ENCODE results near the gene SRL. TPM values are rescaled to one million over a fixed set of nuclear protein-coding genes. Genes with fewer than 3 reads are reported as not detected.

SRL gene
- total and polyA plus RNA-seq, 2 of the 13 experiments (the other 11 are each of a cell fraction or from before 2014, with no cell fraction given): 0.05 TPM; not detected in 1

DNA sequence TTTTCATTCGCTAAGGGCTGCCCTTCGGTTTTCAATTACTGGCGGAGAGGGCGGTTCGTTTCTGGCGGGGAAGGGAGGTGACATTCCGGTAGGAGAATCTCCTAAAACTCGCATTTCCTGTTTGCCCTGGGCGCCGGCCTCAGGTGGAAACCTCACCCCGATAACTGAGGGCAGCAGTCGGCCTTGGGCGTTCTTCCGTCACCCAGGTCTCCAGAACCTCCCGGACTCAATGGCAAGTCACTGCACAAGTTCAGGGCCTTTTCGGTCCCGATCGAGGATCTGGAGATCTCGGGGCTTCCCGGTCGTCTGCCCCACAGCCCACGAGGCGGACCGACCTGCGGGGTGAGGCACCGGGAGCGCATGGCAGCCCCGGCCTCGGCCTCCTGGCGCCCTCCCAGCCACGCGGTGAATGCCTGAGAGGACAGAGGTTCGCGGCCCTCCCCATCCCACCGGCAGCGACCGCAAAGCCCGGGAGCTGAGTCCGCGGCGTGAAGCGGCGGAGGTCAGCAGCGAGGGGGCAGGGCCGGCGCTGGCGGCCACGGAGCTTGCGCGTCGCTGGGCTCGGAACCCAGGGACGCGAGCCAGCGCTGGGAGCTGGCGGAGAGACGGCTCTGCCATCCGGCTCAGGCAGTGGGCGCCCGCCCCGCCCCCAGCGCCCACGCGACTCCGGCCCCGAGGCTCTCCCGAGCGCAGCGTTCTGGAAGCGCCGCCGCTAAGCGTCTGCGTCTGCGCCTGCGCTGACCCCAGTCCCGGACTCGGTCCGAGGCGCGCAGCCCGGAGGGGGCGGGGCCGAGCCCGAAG, 58.4 kb downstream of the SRL start (continued):
- TF ChIP-seq, protein P1, sequence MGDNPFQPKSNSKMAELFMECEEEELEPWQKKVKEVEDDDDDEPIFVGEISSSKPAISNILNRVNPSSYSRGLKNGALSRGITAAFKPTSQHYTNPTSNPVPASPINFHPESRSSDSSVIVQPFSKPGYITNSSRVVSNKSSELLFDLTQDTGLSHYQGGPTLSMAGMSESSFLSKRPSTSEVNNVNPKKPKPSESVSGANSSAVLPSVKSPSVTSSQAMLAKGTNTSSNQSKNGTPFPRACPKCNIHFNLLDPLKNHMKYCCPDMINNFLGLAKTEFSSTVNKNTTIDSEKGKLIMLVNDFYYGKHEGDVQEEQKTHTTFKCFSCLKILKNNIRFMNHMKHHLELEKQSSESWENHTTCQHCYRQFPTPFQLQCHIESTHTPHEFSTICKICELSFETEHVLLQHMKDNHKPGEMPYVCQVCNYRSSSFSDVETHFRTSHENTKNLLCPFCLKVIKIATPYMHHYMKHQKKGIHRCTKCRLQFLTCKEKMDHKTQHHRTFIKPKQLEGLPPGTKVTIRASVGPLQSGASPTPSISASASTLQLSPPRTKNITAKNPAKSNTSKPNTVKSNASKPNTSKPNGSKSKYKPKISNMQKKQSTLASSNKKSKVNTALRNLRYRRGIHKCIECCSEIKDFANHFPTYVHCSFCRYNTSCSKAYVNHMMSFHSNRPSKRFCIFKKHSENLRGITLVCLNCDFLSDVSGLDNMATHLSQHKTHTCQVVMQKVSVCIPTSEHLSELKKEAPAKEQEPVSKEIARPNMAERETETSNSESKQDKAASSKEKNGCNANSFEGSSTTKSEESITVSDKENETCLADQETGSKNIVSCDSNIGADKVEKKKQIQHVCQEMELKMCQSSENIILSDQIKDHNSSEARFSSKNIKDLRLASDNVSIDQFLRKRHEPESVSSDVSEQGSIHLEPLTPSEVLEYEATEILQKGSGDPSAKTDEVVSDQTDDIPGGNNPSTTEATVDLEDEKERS (CRISPR knock-in tag; IDR thresholded peaks at IDR 0.05): no peak
- 0 out of 2 replicates have a peak, but pooled peaks have one; percentile 36 for TF ChIP-seq SMAD3 (CRISPR knock-in tag; IDR thresholded peaks at IDR 0.05)
- TF ChIP-seq ZSCAN22 (CRISPR knock-in tag; IDR thresholded peaks at IDR 0.05): no peak
- peak; percentile 88; the same call in 1 of the 2 replicates for TF ChIP-seq ZNF274 (CRISPR knock-in tag; IDR thresholded peaks at IDR 0.05)
- TF ChIP-seq, protein P2, sequence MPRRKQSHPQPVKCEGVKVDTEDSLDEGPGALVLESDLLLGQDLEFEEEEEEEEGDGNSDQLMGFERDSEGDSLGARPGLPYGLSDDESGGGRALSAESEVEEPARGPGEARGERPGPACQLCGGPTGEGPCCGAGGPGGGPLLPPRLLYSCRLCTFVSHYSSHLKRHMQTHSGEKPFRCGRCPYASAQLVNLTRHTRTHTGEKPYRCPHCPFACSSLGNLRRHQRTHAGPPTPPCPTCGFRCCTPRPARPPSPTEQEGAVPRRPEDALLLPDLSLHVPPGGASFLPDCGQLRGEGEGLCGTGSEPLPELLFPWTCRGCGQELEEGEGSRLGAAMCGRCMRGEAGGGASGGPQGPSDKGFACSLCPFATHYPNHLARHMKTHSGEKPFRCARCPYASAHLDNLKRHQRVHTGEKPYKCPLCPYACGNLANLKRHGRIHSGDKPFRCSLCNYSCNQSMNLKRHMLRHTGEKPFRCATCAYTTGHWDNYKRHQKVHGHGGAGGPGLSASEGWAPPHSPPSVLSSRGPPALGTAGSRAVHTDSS (CRISPR knock-in tag; conservative IDR thresholded peaks at IDR 0.05): no peak
- TF ChIP-seq KMT2A (CRISPR knock-in tag; IDR thresholded peaks at IDR 0.05): peak; percentile 57; the same call in 1 of the 2 replicates
- TF ChIP-seq, protein P3, sequence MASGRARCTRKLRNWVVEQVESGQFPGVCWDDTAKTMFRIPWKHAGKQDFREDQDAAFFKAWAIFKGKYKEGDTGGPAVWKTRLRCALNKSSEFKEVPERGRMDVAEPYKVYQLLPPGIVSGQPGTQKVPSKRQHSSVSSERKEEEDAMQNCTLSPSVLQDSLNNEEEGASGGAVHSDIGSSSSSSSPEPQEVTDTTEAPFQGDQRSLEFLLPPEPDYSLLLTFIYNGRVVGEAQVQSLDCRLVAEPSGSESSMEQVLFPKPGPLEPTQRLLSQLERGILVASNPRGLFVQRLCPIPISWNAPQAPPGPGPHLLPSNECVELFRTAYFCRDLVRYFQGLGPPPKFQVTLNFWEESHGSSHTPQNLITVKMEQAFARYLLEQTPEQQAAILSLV (CRISPR knock-in tag; IDR thresholded peaks at IDR 0.05; ENCODE audit: borderline replicate concordance): peak; percentile 85; the same call in 1 of the 2 replicates
- TF ChIP-seq HDAC6 (IDR thresholded peaks at IDR 0.05; ENCODE audit: low read depth, low read length): no peak
- peak; percentile 78; the same call in 1 of the 2 replicates for TF ChIP-seq SALL2 (CRISPR knock-in tag; IDR thresholded peaks at IDR 0.05)
- TF ChIP-seq ZNF773 (CRISPR knock-in tag; IDR thresholded peaks at IDR 0.05; ENCODE audit: borderline replicate concordance): no peak
- peak; percentile 93 for TF ChIP-seq ZNF547 (CRISPR knock-in tag; IDR thresholded peaks at IDR 0.05)
- TF ChIP-seq MYC (CRISPR knock-in tag; IDR thresholded peaks at IDR 0.05; ENCODE audit: borderline replicate concordance): peak; percentile 93; the same call in 1 of the 2 replicates
- 0 out of 2 replicates have a peak, but pooled peaks have one; percentile 45 for TF ChIP-seq SMAD9 (CRISPR knock-in tag; IDR thresholded peaks at IDR 0.05)
- TF ChIP-seq ZNF510 (CRISPR knock-in tag; IDR thresholded peaks at IDR 0.05; ENCODE audit: low read depth): no peak
- TF ChIP-seq ZNF563 (CRISPR knock-in tag; IDR thresholded peaks at IDR 0.05): peak; percentile 68; the same call in 1 of the 2 replicates
- TF ChIP-seq FOXA1 (IDR thresholded peaks at IDR 0.05): no peak
- TF ChIP-seq FOXA1 (CRISPR knock-in tag; IDR thresholded peaks at IDR 0.05): no peak
- TF ChIP-seq, protein P4, sequence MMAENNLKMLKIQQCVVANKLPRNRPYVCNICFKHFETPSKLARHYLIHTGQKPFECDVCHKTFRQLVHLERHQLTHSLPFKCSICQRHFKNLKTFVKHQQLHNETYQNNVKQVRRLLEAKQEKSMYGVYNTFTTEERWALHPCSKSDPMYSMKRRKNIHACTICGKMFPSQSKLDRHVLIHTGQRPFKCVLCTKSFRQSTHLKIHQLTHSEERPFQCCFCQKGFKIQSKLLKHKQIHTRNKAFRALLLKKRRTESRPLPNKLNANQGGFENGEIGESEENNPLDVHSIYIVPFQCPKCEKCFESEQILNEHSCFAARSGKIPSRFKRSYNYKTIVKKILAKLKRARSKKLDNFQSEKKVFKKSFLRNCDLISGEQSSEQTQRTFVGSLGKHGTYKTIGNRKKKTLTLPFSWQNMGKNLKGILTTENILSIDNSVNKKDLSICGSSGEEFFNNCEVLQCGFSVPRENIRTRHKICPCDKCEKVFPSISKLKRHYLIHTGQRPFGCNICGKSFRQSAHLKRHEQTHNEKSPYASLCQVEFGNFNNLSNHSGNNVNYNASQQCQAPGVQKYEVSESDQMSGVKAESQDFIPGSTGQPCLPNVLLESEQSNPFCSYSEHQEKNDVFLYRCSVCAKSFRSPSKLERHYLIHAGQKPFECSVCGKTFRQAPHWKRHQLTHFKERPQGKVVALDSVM (CRISPR knock-in tag; IDR thresholded peaks at IDR 0.05): peak; percentile 84
- no peak for TF ChIP-seq SNRNP70 (IDR thresholded peaks at IDR 0.05; ENCODE audit: low read depth, low read length)
- TF ChIP-seq ZBTB7B (CRISPR knock-in tag; IDR thresholded peaks at IDR 0.05): peak; percentile 67; the same call in 1 of the 2 replicates
- no peak for TF ChIP-seq HNRNPL (IDR thresholded peaks at IDR 0.05; ENCODE audit: low read depth, low read length)
- TF ChIP-seq SIN3B (IDR thresholded peaks at IDR 0.05; ENCODE audit: low read length): no peak
- no peak for TF ChIP-seq REL (CRISPR knock-in tag; conservative IDR thresholded peaks at IDR 0.05)

Measured in HepG2 (cell line).